A673 (cell line): ENCODE measurements around the gene RMI2. TPM values are rescaled to one million over a fixed set of nuclear protein-coding genes. Genes with fewer than 3 reads are reported as not detected.

Experiments used
- BruUV-seq: library from RNA; stranded (reverse); fragments of 400-500 nt; replicated peaks from 2 replicates; lab custom pipeline; 2021; lab: Mats Ljungman, UMichigan
- CTCF ChIA-PET: fragments of 300-600 bp; sonication (Branson Sonifier 250); formaldehyde crosslinking; loops from one replicate; lab custom pipeline; 2022; ENCODE audit warnings: antibody characterized with exemption; lab: Charles Lee
- POLR2A ChIA-PET: fragments of 300-600 bp; sonication (Branson Sonifier 250); formaldehyde crosslinking; loops from one replicate; lab custom pipeline; 2022; ENCODE audit warnings: antibody characterized with exemption; ENCODE audit not compliant: low non-redundant PET; lab: Charles Lee
- DNase-seq: peaks from one replicate; pipeline ENCODE4 v3.0.0-alpha.2; 2015; ENCODE audit warnings: low spot score
- H3K27ac ChIP-seq: fragments of 200-600 bp; sonication (generic); 2 replicates; pipeline ENCODE4 v1.5.1; 2016; ENCODE audit warnings: mixed run types, low read depth, mild to moderate bottlenecking, mixed read lengths, antibody characterized with exemption, low read length; ENCODE audit not compliant: poor library complexity, severe bottlenecking
- H3K27me3 ChIP-seq: fragments of 200-600 bp; sonication (generic); replicated peaks from 2 replicates; pipeline ENCODE4 v1.6.1; 2017; ENCODE audit warnings: mixed run types, low read depth, mild to moderate bottlenecking, mixed read lengths, antibody characterized with exemption, low read length; ENCODE audit not compliant: insufficient read depth, poor library complexity
- H3K36me3 ChIP-seq: fragments of 200-600 bp; sonication (generic); 2 replicates; pipeline ENCODE4 v1.6.1; 2016; ENCODE audit warnings: mixed run types, mild to moderate bottlenecking, mixed read lengths, antibody characterized with exemption, low read length; ENCODE audit not compliant: insufficient read depth, poor library complexity, severe bottlenecking
- H3K4me1 ChIP-seq: fragments of 200-600 bp; sonication (generic); 2 replicates; pipeline ENCODE4 v1.6.1; 2017; ENCODE audit warnings: mixed run types, mild to moderate bottlenecking, mixed read lengths, antibody characterized with exemption, low read length; ENCODE audit not compliant: insufficient read depth, poor library complexity, severe bottlenecking
- H3K4me3 ChIP-seq: fragments of 200-600 bp; sonication (generic); 2 replicates; pipeline ENCODE4 v1.5.1; 2016; ENCODE audit warnings: low read depth, mixed run types, mild to moderate bottlenecking, mixed read lengths, low read length; ENCODE audit not compliant: poor library complexity, severe bottlenecking
- H3K9me3 ChIP-seq: fragments of 200-600 bp; sonication (generic); 2 replicates; pipeline ENCODE4 v1.6.1; 2016; ENCODE audit warnings: mixed run types, low read depth, mild to moderate bottlenecking, mixed read lengths, antibody characterized with exemption, low read length; ENCODE audit not compliant: poor library complexity, severe bottlenecking
- CTCF ChIP-seq: fragments of 300-800, 200-600 bp; sonication (generic); conservative IDR thresholded peaks from 2 replicates; pipeline ENCODE4 v1.5.1; 2017; ENCODE audit warnings: low read depth, mild to moderate bottlenecking, antibody characterized with exemption, low read length, moderate library complexity, mixed read lengths
- EZH2 ChIP-seq: fragments of 200-600 bp; sonication (generic); IDR thresholded peaks from 2 replicates; pipeline ENCODE4 v1.6.1; 2017; ENCODE audit warnings: borderline replicate concordance, low read depth, mild to moderate bottlenecking, mixed read lengths, antibody characterized with exemption, low read length; ENCODE audit not compliant: poor library complexity, severe bottlenecking
- intact Hi-C: fragments of 100-400 bp; cut with micrococcal nuclease; formaldehyde crosslinking; loops from one replicate; pipeline ENCODE4 v1.10.0; 2022; ENCODE audit not compliant: unreplicated experiment
- total RNA-seq: library from RNA; stranded (reverse); gene quantifications from 2 replicates; pipeline ENCODE4 v1.2.3, GENCODE V29; 2021

The RMI2 gene
- total RNA-seq, 1 experiment from 2014 or later = 28.5 TPM

- Histone ChIP-seq H3K27me3 (no peaks in the 10 kb centered on the region), H3K4me1 (peaks cover 11% of the 10 kb centered on the region), H3K9me3 (no peaks in the 10 kb centered on the region), H3K4me3 (no peak overlapping the region), H3K36me3 (no peaks in the 10 kb centered on the region), H3K27ac (no peak overlapping the region)
- DNase-seq = no peak
- ChIA-PET POLR2A (no interaction called here), CTCF (interaction anchor here (0.5 kb wide), 1 partner anchor 323 kb away, joined by 3 read pairs; no protein-coding TSS in a partner anchor)
- TF ChIP-seq CTCF (no peak), EZH2 (no peak)
- BruUV-seq = no TSS peak
- intact Hi-C loops = no loop called here
These were observed 46.3 kb downstream of the RMI2 start for GRCh38 chr16:11391576-11391975.

GRCh38 chr16:11392041-11392581 lies 46.9 kb downstream of the RMI2 start:
- CTCF ChIA-PET = no interaction called here
- peaks cover 11% of the 10 kb centered on the region for H3K4me1 ChIP-seq
- no peaks in the 10 kb centered on the region for H3K9me3 ChIP-seq
- no peak for DNase-seq
- POLR2A ChIA-PET = no interaction called here
- H3K4me3 ChIP-seq = no peak overlapping the region
- no TSS peak for BruUV-seq
- TF ChIP-seq EZH2 = no peak
- TF ChIP-seq CTCF = no peak
- no peak overlapping the region for H3K27ac ChIP-seq
- no peaks in the 10 kb centered on the region for H3K36me3 ChIP-seq
- no peaks in the 10 kb centered on the region for H3K27me3 ChIP-seq
- intact Hi-C loops = no loop called here

DNA sequence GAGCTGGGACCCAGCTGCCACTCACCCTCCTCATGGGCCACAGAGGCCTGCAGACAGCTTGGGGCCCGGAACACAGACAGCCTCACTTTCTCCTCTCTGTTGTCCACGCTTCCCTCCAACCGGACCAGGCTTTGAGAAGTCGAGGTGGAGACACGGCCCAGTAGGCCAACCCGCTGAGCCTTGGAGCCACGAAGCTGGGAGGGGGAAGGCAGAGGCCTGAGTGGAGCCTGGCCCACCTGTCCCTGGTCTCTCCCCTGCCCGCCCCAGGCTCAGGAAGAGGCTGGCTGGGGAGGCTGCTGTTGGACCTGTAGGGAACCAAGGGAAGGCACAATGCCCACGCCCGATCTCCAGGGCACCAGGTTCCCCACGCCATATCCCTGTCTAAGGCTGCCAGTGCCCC lies 48.1 kb downstream of the RMI2 start:
- DNase-seq = no peak
- Histone ChIP-seq H3K27me3 (no peaks in the 10 kb centered on the region), H3K4me1 (peaks cover 11% of the 10 kb centered on the region), H3K27ac (no peak overlapping the region), H3K9me3 (no peaks in the 10 kb centered on the region), H3K36me3 (no peaks in the 10 kb centered on the region), H3K4me3 (no peak overlapping the region)
- TF ChIP-seq CTCF (no peak), EZH2 (no peak)
- ChIA-PET CTCF (no interaction called here), POLR2A (interaction anchor here (0.7 kb wide), 1 partner anchor 366 kb away, joined by 3 read pairs; no protein-coding TSS in a partner anchor)
- intact Hi-C loops = no loop called here
- BruUV-seq = no TSS peak
